Testis (tissue), 3 donors: ENCODE data around the gene DIAPH3. TPM values are rescaled to one million over a fixed set of nuclear protein-coding genes. Genes with fewer than 3 reads are reported as not detected.

Experiments
- DNase-seq: peaks from one replicate; pipeline ENCODE4 v3.0.0-alpha.2; 2019
- H3K27ac ChIP-seq, 2 donors: fragments of 200-600 bp; sonication (generic); one replicate each; pipeline ENCODE4 v1.5.1; 2019
- H3K27me3 ChIP-seq: fragments of 200-600 bp; sonication (generic); one replicate; pipeline ENCODE4 v1.5.1; 2019
- H3K36me3 ChIP-seq: fragments of 200-600 bp; sonication (generic); one replicate; pipeline ENCODE4 v1.5.1; 2017; ENCODE audit warnings: low read depth; ENCODE audit errors: missing control alignments
- H3K4me1 ChIP-seq: fragments of 200-600 bp; sonication (generic); one replicate; pipeline ENCODE4 v1.5.1; 2019
- H3K4me3 ChIP-seq, 2 donors: fragments of 200-600 bp; sonication (generic); one replicate each; pipeline ENCODE4 v1.5.1; 2017 to 2019
- H3K9me3 ChIP-seq: fragments of 200-600 bp; sonication (generic); one replicate; pipeline ENCODE4 v1.5.1; 2017
- POLR2A ChIP-seq: fragments of 450-650 bp; IDR thresholded peaks from one replicate; pipeline ENCODE4 v1.6.1; 2017; ENCODE audit warnings: antibody characterized with exemption, mild to moderate bottlenecking, moderate library complexity
- WGBS, 2 donors: methylation state at CpG; one replicate each; pipeline ENCODE4 v1.1.5; 2018; 5-methylcytosine and 5-hydroxymethylcytosine counted together
- intact Hi-C: fragments of 100-400 bp; cut with DNase I; formaldehyde crosslinking; loops from one replicate; pipeline ENCODE4 v1.15.1; 2023; ENCODE audit warnings: low total_unique reads
- polyA plus RNA-seq: library from polyadenylated mRNA; stranded (reverse); fragments of 350-450 nt; fragmentation: Illumina TruSeq; extraction: RNeasy Lipid Tissue Mini Kit (QIAGEN cat#74804); gene quantifications from one replicate; pipeline ENCODE4 v1.2.3, GENCODE V29; 2014; ENCODE audit warnings: low read depth, low replicate concordance; ENCODE audit not compliant: insufficient read depth
- total RNA-seq, 2 donors: library from RNA; depleted of rRNA; stranded (reverse); fragments of >200 nt; gene quantifications; one replicate each; pipeline ENCODE4 v1.2.3, GENCODE V29; 2016
- TF ChIP-seq, protein P1 (sequence below), 3 experiments: fragments of 450-650 bp in 2 of 3; fragments of 200-600 bp in 1 of 3; sonication (generic) in 1 of 3; IDR thresholded peaks; one replicate each; pipeline ENCODE4 v1.5.1; 2016 to 2019; ENCODE audit warnings: antibody characterized with exemption in 3 of 3, mild to moderate bottlenecking in 2 of 3, moderate library complexity in 1 of 3

DIAPH3 gene
- total and polyA plus RNA-seq, 3 donors from 2014 or later: 12.5 to 30.3 (median 18.7) TPM

DNA sequence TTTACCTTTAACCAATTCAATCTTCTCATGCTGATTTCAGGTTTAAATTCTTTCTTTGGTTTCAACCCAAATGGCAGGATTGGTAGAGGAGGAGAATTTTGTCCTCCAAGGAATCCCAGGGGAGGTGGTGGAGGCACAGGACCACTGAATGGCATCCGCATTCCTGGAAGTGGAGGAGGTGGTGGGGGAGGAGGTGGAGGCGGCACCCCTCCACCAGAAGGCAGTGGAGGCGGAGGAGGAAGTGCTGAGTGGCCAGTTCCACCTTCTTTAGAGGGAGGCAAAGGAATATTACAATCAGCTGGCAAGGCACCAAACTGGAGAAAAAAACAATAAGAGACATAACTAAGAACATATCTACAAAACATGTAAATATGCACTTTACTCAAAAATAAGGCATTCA, 192.9 kb downstream of the DIAPH3 start:
- WGBS, 2 donors: 82 to 96% methylated on average over 3 of the region's 3 CpGs

DNA sequence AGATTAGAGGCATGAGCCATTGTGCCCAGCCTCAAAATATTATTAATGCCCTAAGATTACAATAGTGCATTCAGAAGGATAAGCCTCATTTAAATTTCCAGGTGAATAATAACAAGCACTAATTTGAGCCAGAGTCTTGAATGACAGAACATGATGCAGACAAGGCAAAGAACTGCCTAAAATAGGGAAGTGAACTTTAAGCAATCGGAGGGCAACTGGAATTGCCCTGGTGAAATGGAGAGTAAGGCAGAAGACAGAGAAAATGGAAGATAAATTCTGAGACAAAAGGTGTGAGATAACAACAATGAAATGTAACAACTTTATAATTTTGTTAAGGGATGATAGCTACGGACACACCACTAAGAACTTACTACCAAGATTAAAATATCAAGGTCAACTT, 199.9 kb downstream of the DIAPH3 start:
- intact Hi-C loops: no loop called here
- 65 to 71% methylated on average over 2 of the region's 2 CpGs for WGBS, 2 donors
- TF ChIP-seq, protein P1, sequence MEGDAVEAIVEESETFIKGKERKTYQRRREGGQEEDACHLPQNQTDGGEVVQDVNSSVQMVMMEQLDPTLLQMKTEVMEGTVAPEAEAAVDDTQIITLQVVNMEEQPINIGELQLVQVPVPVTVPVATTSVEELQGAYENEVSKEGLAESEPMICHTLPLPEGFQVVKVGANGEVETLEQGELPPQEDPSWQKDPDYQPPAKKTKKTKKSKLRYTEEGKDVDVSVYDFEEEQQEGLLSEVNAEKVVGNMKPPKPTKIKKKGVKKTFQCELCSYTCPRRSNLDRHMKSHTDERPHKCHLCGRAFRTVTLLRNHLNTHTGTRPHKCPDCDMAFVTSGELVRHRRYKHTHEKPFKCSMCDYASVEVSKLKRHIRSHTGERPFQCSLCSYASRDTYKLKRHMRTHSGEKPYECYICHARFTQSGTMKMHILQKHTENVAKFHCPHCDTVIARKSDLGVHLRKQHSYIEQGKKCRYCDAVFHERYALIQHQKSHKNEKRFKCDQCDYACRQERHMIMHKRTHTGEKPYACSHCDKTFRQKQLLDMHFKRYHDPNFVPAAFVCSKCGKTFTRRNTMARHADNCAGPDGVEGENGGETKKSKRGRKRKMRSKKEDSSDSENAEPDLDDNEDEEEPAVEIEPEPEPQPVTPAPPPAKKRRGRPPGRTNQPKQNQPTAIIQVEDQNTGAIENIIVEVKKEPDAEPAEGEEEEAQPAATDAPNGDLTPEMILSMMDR (IDR thresholded peaks at IDR 0.05): no peak
- no peak for TF ChIP-seq POLR2A

More for the DNA sequence above, 192.9 kb downstream of the DIAPH3 start:
- Histone ChIP-seq H3K27me3 (no peaks in the 10 kb centered on the region), H3K27ac (no peak overlapping the region), H3K4me1 (no peaks in the 10 kb centered on the region), H3K36me3 (no peaks in the 10 kb centered on the region), H3K4me3 (no peak overlapping the region), H3K9me3 (no peaks in the 10 kb centered on the region)
- intact Hi-C loops: no loop called here
- no peak for DNase-seq
- TF ChIP-seq POLR2A: no peak
- TF ChIP-seq, protein P1 (IDR thresholded peaks at IDR 0.05): no peak

DNA sequence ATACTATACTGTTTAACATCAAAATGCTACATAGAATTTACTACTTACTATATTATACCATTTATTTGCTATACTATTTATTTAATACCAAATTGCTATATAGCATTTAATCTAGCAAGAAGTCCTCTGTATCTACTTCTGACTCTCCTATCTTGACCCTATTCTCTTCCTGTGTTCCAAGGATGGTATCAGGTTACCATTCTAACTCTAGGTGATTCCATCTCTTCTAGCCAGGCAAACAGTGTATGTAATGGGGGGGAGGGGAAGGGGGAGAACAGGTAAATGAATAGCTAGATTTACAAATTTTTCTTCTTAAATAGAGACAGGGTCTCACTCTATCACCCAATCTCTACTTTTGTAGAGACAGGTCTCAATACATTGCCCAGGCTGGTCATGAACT, 200.3 kb downstream of the DIAPH3 start:
- no peak for DNase-seq
- TF ChIP-seq POLR2A: no peak
- TF ChIP-seq, protein P1 (IDR thresholded peaks at IDR 0.05): no peak
- no peaks in the 10 kb centered on the region for H3K9me3 ChIP-seq
- H3K27me3 ChIP-seq: no peaks in the 10 kb centered on the region
- intact Hi-C loops: no loop called here
- H3K36me3 ChIP-seq: no peaks in the 10 kb centered on the region
- no peak overlapping the region for H3K4me3 ChIP-seq
- no peaks in the 10 kb centered on the region for H3K4me1 ChIP-seq
- no peak overlapping the region for H3K27ac ChIP-seq

More for the DNA sequence above, 199.9 kb downstream of the DIAPH3 start:
- H3K4me3 ChIP-seq: no peak overlapping the region
- no peak for DNase-seq
- no peaks in the 10 kb centered on the region for H3K36me3 ChIP-seq
- no peaks in the 10 kb centered on the region for H3K9me3 ChIP-seq
- no peak overlapping the region for H3K27ac ChIP-seq
- no peaks in the 10 kb centered on the region for H3K27me3 ChIP-seq
- H3K4me1 ChIP-seq: no peaks in the 10 kb centered on the region

DNA sequence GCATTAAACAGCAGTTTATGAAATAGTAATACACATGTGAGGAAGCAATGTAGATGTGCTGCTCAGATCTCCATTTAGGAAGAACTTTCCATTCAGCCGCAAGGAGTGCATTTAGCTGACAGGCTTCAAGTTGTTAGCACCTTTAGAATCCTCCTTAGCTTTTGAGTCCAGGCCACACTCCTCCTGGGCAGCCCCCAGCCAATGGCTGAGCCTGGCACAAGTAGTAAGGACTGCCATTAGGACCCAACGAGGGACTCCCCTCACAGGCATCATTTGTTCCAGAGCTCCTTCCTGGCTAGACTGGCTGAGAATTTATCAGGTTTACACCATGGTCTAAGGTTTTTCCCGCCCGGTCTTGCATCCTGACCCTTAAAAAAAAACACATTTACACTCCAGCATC, 201.4 kb downstream of the DIAPH3 start:
- Histone ChIP-seq H3K36me3 (no peaks in the 10 kb centered on the region), H3K9me3 (no peaks in the 10 kb centered on the region), H3K4me1 (no peaks in the 10 kb centered on the region), H3K4me3 (no peak overlapping the region), H3K27ac (no peak overlapping the region), H3K27me3 (no peaks in the 10 kb centered on the region)
- no peak for DNase-seq
- TF ChIP-seq, protein P1 (IDR thresholded peaks at IDR 0.05): no peak
- TF ChIP-seq POLR2A: no peak
- WGBS, 2 donors: 88 to 92% methylated on average over 4 of the region's 4 CpGs
- intact Hi-C loops: no loop called here

DNA sequence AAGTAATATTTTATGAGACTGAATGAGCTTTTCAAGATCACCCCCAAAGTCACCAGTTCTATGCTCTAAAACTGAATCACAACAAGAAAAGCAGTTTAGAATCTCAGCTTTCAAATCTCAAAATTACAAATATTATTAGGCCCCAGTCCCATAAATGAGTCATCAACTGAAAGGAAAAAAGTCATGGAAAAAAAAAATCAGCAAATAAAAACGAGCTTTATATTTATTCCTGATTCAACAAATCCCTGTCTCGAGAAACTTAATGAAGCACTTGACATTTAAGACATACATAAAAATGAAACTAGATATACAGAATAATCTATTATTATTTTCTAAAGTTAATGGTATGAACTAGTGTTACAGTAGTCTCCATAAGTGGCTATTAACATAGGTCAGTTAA, 203.0 kb downstream of the DIAPH3 start:
- TF ChIP-seq, protein P1 (IDR thresholded peaks at IDR 0.05): no peak
- TF ChIP-seq POLR2A: no peak
- no peak overlapping the region for H3K27ac ChIP-seq
- no peak overlapping the region for H3K4me3 ChIP-seq
- H3K9me3 ChIP-seq: no peaks in the 10 kb centered on the region
- WGBS, 2 donors: 51 to 73% methylated on average over 2 of the region's 2 CpGs
- no peaks in the 10 kb centered on the region for H3K4me1 ChIP-seq
- no peaks in the 10 kb centered on the region for H3K36me3 ChIP-seq
- DNase-seq: no peak
- no peaks in the 10 kb centered on the region for H3K27me3 ChIP-seq
- intact Hi-C loops: no loop called here
